GM18907 (cell line): ENCODE data around the gene NDUFS6.
"Not testable (repeated sequence)": the region's sequence is repeated elsewhere in the genome, so short reads cannot be mapped to it uniquely, and the experiment has no call there.

ENCODE experiments used
- ATAC-seq: cut with Tn5 transposase; IDR thresholded peaks from one replicate; pipeline ENCODE4 v1.9.1; 2021; ENCODE audit warnings: mild to moderate bottlenecking, moderate library complexity; ENCODE audit not compliant: unreplicated experiment

The NDUFS6 gene

GRCh38 chr5:1781726-1782384 lies 19.4 kb upstream of the NDUFS6 start:
- no peak for ATAC-seq

GRCh38 chr5:1782385-1783215 lies 18.6 kb upstream of the NDUFS6 start:
- ATAC-seq: no peak

GRCh38 chr5:1783216-1783554 lies 18.0 kb upstream of the NDUFS6 start:
- peak; percentile 90 for ATAC-seq

- ATAC-seq: no peak
These were observed 16.8 kb upstream of the NDUFS6 start for GRCh38 chr5:1784197-1785050.

- ATAC-seq: no peak
These were observed 16.1 kb upstream of the NDUFS6 start for GRCh38 chr5:1785062-1785461.

- ATAC-seq: no peak
These were observed 15.2 kb upstream of the NDUFS6 start for GRCh38 chr5:1785984-1786383.

- ATAC-seq: no peak
These were observed 14.4 kb upstream of the NDUFS6 start for GRCh38 chr5:1786621-1787471.

- no peak for ATAC-seq
These were observed 13.6 kb upstream of the NDUFS6 start for GRCh38 chr5:1787472-1788047.

- no peak for ATAC-seq
These were observed 13.0 kb upstream of the NDUFS6 start for GRCh38 chr5:1788200-1788599.

GRCh38 chr5:1788828-1789227 lies 12.4 kb upstream of the NDUFS6 start:
- no peak for ATAC-seq

GRCh38 chr5:1789438-1789833 lies 11.8 kb upstream of the NDUFS6 start:
- ATAC-seq: not testable (repeated sequence)

- no peak for ATAC-seq
These were observed 11.3 kb upstream of the NDUFS6 start for GRCh38 chr5:1789834-1790471.

GRCh38 chr5:1791176-1791575 lies 10.0 kb upstream of the NDUFS6 start:
- no peak for ATAC-seq

- ATAC-seq: peak; percentile 95
These were observed 8.4 kb upstream of the NDUFS6 start for GRCh38 chr5:1792842-1793266.

- ATAC-seq: no peak
These were observed 7.9 kb upstream of the NDUFS6 start for GRCh38 chr5:1793301-1793740.

GRCh38 chr5:1793966-1794900 lies 7.0 kb upstream of the NDUFS6 start:
- no peak for ATAC-seq

GRCh38 chr5:1794901-1795290 lies 6.3 kb upstream of the NDUFS6 start:
- no peak for ATAC-seq

- no peak for ATAC-seq
These were observed 5.7 kb upstream of the NDUFS6 start for GRCh38 chr5:1795506-1795905.

GRCh38 chr5:1795931-1796330 lies 5.3 kb upstream of the NDUFS6 start:
- ATAC-seq: no peak
